Thyroid gland (tissue), 4 donors: Measurements from ENCODE around the gene ANGPTL8.

Source experiments
- CTCF ChIP-seq, 6 experiments: fragments of 200-600 bp in 3 of 6; fragments of 450-650 bp in 3 of 6; sonication (generic) in 3 of 6; IDR thresholded peaks; one replicate each; pipeline ENCODE4 v1.5.1; 2016 to 2019; ENCODE audit warnings: antibody characterized with exemption in 6 of 6, mild to moderate bottlenecking in 2 of 6, inconsistent platforms in 1 of 6, moderate library complexity in 1 of 6
- POLR2A ChIP-seq, 2 donors: fragments of 450-650 bp; IDR thresholded peaks; one replicate each; pipeline ENCODE4 v1.6.1; 2017; ENCODE audit warnings: antibody characterized with exemption in 2 of 2, mild to moderate bottlenecking in 2 of 2, moderate library complexity in 1 of 2

DNA sequence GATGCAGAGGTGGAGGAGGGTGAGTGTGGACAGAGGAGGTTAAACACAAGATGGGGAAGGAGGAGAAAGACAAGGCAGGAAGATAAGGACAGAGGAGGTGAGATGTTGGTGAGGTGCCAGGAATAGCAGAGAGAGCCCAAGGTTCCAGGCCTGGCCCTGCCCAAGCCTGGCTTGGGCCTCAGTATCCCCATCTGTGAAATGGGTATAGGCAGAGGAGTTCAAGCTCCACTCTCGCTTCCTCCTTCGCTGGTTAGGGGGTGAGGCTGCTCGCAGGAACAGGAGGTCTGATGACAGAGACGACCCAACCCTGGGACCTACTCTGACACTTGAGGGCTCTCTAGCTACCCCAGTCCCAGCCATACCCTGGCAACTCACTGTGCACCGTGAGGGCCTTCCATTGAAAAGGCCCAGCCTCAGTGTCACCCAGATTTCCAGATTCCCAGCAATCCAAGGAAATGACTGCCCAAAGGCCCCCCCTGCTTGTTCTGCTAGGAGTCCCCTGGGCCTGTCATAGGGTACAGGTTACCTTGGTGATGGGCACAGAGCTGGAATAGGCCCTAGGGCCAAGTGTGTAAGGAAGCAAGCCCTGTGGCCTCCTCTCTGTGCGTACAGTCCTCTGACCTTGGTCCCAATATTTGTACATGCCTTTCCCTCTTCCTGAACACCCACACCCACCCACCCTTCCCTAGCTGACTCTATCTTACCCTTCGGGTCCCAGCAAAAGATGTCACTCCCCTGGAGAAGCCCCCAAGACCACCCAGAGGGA, 8.6 kb upstream of the ANGPTL8 start:
- TF ChIP-seq POLR2A (IDR thresholded peaks at IDR 0.05): no peak
- no peak for TF ChIP-seq CTCF (IDR thresholded peaks at IDR 0.05)
